IMR-90 (cell line): ENCODE measurements around the gene POLR1G. TPM values are rescaled to one million over a fixed set of nuclear protein-coding genes. Genes with fewer than 3 reads are reported as not detected.
A peak's percentile ranks its signal among the peaks of the same experiment; 100 is the strongest.

Source experiments
- ATAC-seq: fragments of 200-7000 bp; cut with Tn5 transposase; 2 replicates; pipeline ENCODE4 v1.9.1; 2020; ENCODE audit warnings: low read depth, mild to moderate bottlenecking, moderate library complexity
- BruUV-seq: library from RNA; stranded (reverse); fragments of 400-500 nt; replicated peaks from 2 replicates; lab custom pipeline; 2021; lab: Mats Ljungman, UMichigan
- CTCF ChIA-PET: fragments of 300-600 bp; formaldehyde crosslinking; extraction: SDS; loops from one replicate; lab custom pipeline; 2021; ENCODE audit warnings: antibody characterized with exemption; lab: Yijun Ruan, JAX
- POLR2A ChIA-PET: fragments of 300-600 bp; sonication (Branson Sonifier 250); formaldehyde crosslinking; loops from one replicate; lab custom pipeline; 2022; ENCODE audit warnings: antibody characterized with exemption; ENCODE audit not compliant: unreplicated experiment; lab: Charles Lee
- DNase-seq: peaks from one replicate; pipeline ENCODE4 v3.0.0; 2013
- H2AFZ ChIP-seq: replicated peaks from 2 replicates; pipeline ENCODE3; 2013; ENCODE audit warnings: low read length, mild to moderate bottlenecking; ENCODE audit not compliant: poor library complexity
- H2AK5ac ChIP-seq: 2 replicates; pipeline ENCODE4 v1.6.1; 2013; ENCODE audit warnings: low read depth, low read length, inconsistent platforms
- H2AK9ac ChIP-seq: replicated peaks from 2 replicates; pipeline ENCODE3; 2013; ENCODE audit warnings: mild to moderate bottlenecking, low read depth, low read length, moderate library complexity; ENCODE audit not compliant: poor library complexity
- H2BK120ac ChIP-seq: 2 replicates; pipeline ENCODE4 v1.6.1; 2013; ENCODE audit warnings: low read depth, low read length, inconsistent platforms
- H2BK15ac ChIP-seq: 3 replicates; pipeline ENCODE4 v1.6.1; 2013; ENCODE audit warnings: low read depth, low read length, inconsistent platforms
- H2BK20ac ChIP-seq: 2 replicates; pipeline ENCODE4 v1.6.1; 2013; ENCODE audit warnings: low read depth, mild to moderate bottlenecking, inconsistent platforms, low read length, moderate library complexity
- H2BK5ac ChIP-seq: 2 replicates; pipeline ENCODE4 v1.6.1; 2013; ENCODE audit warnings: mild to moderate bottlenecking, low read depth, low read length, inconsistent platforms; ENCODE audit not compliant: poor library complexity, severe bottlenecking
- H3K14ac ChIP-seq: replicated peaks from 2 replicates; pipeline ENCODE4 v1.6.1; 2013; ENCODE audit warnings: low read depth, low read length, inconsistent platforms
- H3K18ac ChIP-seq: 2 replicates; pipeline ENCODE4 v1.6.1; 2013; ENCODE audit warnings: low read depth, low read length, control low read depth
- H3K23ac ChIP-seq: 2 replicates; pipeline ENCODE4 v1.6.1; 2013; ENCODE audit warnings: low read depth, low read length, inconsistent platforms
- H3K27ac ChIP-seq: 2 replicates; pipeline ENCODE4 v1.5.1; 2013; ENCODE audit warnings: mild to moderate bottlenecking, control low read depth, low read length; ENCODE audit not compliant: insufficient read depth
- H3K27me3 ChIP-seq: 2 replicates; pipeline ENCODE4 v1.6.1; 2013; ENCODE audit warnings: low read length; ENCODE audit not compliant: control insufficient read depth, insufficient read depth
- H3K36me3 ChIP-seq: 2 replicates; pipeline ENCODE4 v1.6.1; 2013; ENCODE audit warnings: low read length, mixed read lengths; ENCODE audit not compliant: control insufficient read depth, insufficient read depth
- H3K4ac ChIP-seq: 2 replicates; pipeline ENCODE4 v1.6.1; 2013; ENCODE audit warnings: low read depth, low read length, inconsistent platforms
- H3K4me1 ChIP-seq: 2 replicates; pipeline ENCODE4 v1.6.1; 2013; ENCODE audit warnings: low read length, mixed read lengths; ENCODE audit not compliant: control insufficient read depth, insufficient read depth
- H3K4me2 ChIP-seq: 2 replicates; pipeline ENCODE4 v1.6.1; 2013; ENCODE audit warnings: low read depth, mild to moderate bottlenecking, control low read depth, low read length, moderate library complexity
- H3K4me3 ChIP-seq: 2 replicates; pipeline ENCODE4 v1.5.1; 2013; ENCODE audit warnings: low read depth, mild to moderate bottlenecking, control low read depth, low read length, moderate library complexity; ENCODE audit not compliant: insufficient read depth
- H3K56ac ChIP-seq: 2 replicates; pipeline ENCODE4 v1.6.1; 2013; ENCODE audit warnings: low read length, inconsistent platforms; ENCODE audit not compliant: insufficient read depth; ENCODE audit errors: extremely low read depth
- H3K79me1 ChIP-seq, 2 experiments: 2 replicates each; pipeline ENCODE4 v1.6.1; 2013; ENCODE audit warnings: low read length in 2 of 2, inconsistent platforms in 1 of 2, low read depth in 1 of 2
- H3K9ac ChIP-seq: 2 replicates; pipeline ENCODE4 v1.6.1; 2013; ENCODE audit warnings: low read depth, low read length, control low read depth
- H3K9me1 ChIP-seq: 2 replicates; pipeline ENCODE4 v1.6.1; 2013; ENCODE audit warnings: low read length, inconsistent platforms; ENCODE audit not compliant: insufficient read depth
- H3K9me3 ChIP-seq: 2 replicates; pipeline ENCODE4 v1.6.1; 2013; ENCODE audit warnings: low read length; ENCODE audit not compliant: control insufficient read depth, insufficient read depth
- H4K20me1 ChIP-seq: 2 replicates; pipeline ENCODE4 v1.6.1; 2013; ENCODE audit warnings: low read length, inconsistent platforms; ENCODE audit not compliant: insufficient read depth
- H4K5ac ChIP-seq: 2 replicates; pipeline ENCODE4 v1.6.1; 2013; ENCODE audit warnings: mild to moderate bottlenecking, low read depth, low read length, control low read depth
- H4K8ac ChIP-seq, 2 experiments: 2 replicates each; pipeline ENCODE4 v1.6.1; 2013; ENCODE audit warnings: low read depth in 2 of 2, low read length in 2 of 2, control low read depth in 1 of 2, inconsistent platforms in 1 of 2
- H4K91ac ChIP-seq: 2 replicates; pipeline ENCODE4 v1.6.1; 2013; ENCODE audit warnings: low read depth, low read length, inconsistent platforms; ENCODE audit not compliant: insufficient read depth
- BHLHE40 ChIP-seq: fragments of 150-350 bp; IDR thresholded peaks from 2 replicates; pipeline ENCODE4 v1.6.1; 2016; ENCODE audit warnings: mild to moderate bottlenecking, low read depth, low read length
- CEBPB ChIP-seq: IDR thresholded peaks from 2 replicates; pipeline ENCODE4 v1.6.1; 2012; ENCODE audit warnings: low read depth, low read length, improper control_type of control experiment
- CHD1 ChIP-seq: IDR thresholded peaks from 2 replicates; pipeline ENCODE4 v1.6.1; 2012; ENCODE audit warnings: low read depth, low read length, improper control_type of control experiment
- CTCF ChIP-seq: conservative IDR thresholded peaks from 2 replicates; pipeline ENCODE4 v1.5.1; 2012; ENCODE audit warnings: mild to moderate bottlenecking, low read depth, low read length, improper control_type of control experiment
- MAFK ChIP-seq: IDR thresholded peaks from 2 replicates; pipeline ENCODE4 v1.6.1; 2012; ENCODE audit warnings: low read depth, low read length, improper control_type of control experiment
- MAZ ChIP-seq: IDR thresholded peaks from 2 replicates; pipeline ENCODE4 v1.6.1; 2012; ENCODE audit warnings: low read depth, mild to moderate bottlenecking, low read length, improper control_type of control experiment, moderate library complexity, borderline replicate concordance
- MXI1 ChIP-seq: IDR thresholded peaks from 2 replicates; pipeline ENCODE4 v1.6.1; 2012; ENCODE audit warnings: low read depth, mild to moderate bottlenecking, low read length, moderate library complexity, borderline replicate concordance
- NFE2L2 ChIP-seq: fragments of 150-350 bp; IDR thresholded peaks from 2 replicates; pipeline ENCODE4 v1.6.1; 2016; ENCODE audit warnings: low read depth, mild to moderate bottlenecking, low read length
- POLR2A ChIP-seq: IDR thresholded peaks from 2 replicates; pipeline ENCODE4 v1.6.1; 2012; ENCODE audit warnings: mild to moderate bottlenecking, low read depth, low read length
- RAD21 ChIP-seq: IDR thresholded peaks from 2 replicates; pipeline ENCODE4 v1.6.1; 2012; ENCODE audit warnings: low read length, improper control_type of control experiment
- RFX5 ChIP-seq: IDR thresholded peaks from 2 replicates; pipeline ENCODE4 v1.8.0; 2012; ENCODE audit warnings: low read depth, mild to moderate bottlenecking, low read length, moderate library complexity
- SMC3 ChIP-seq: fragments of 150-350 bp; IDR thresholded peaks from 2 replicates; pipeline ENCODE4 v1.6.1; 2016; ENCODE audit warnings: low read depth, mild to moderate bottlenecking, antibody characterized with exemption, low read length, moderate library complexity
- USF2 ChIP-seq: fragments of 150-350 bp; IDR thresholded peaks from 2 replicates; pipeline ENCODE4 v1.6.1; 2017; ENCODE audit warnings: mild to moderate bottlenecking, antibody characterized with exemption, low read length, low read depth
- WGBS, 2 experiments: methylation state at CpG; one replicate each; pipeline versions ENCODE4 v1.1.5 to v1.1.7; 2013; ENCODE audit warnings: missing lambda C conversion rate in 2 of 2; ENCODE audit not compliant: insufficient read length in 1 of 2; ENCODE audit errors: extremely low coverage in 2 of 2; 5-methylcytosine and 5-hydroxymethylcytosine counted together
- dilution Hi-C: fragments of 300-500 bp; cut with HindIII; formaldehyde crosslinking; loops from one replicate; pipeline ENCODE4 v1.14.3; 2018; ENCODE audit warnings: low sequenced_read_pairs; ENCODE audit not compliant: unreplicated experiment
- in situ Hi-C: fragments of 300-500 bp; cut with MboI; formaldehyde crosslinking; loops from 3 replicates; pipeline ENCODE4 v1.14.3; 2019; ENCODE audit warnings: low sequenced_read_pairs, inconsistent platforms, mixed read lengths
- intact Hi-C: fragments of 100-400 bp; cut with micrococcal nuclease; formaldehyde crosslinking; loops from 2 replicates; pipeline ENCODE4 v1.10.0; 2022
- polyA plus RNA-seq, 3 experiments: library from polyadenylated mRNA; depleted of rRNA; stranded (reverse); fragments of >200 nt; gene quantifications; 2 replicates each; pipeline ENCODE4 v1.2.3, GENCODE V29; 2012; ENCODE audit warnings: low replicate concordance in 1 of 3
- total RNA-seq: library from RNA; depleted of rRNA; stranded (reverse); fragments of >200 nt; gene quantifications from 2 replicates; pipeline ENCODE4 v1.2.3, GENCODE V29; 2012

Gene POLR1G
- total and polyA plus RNA-seq, 2 of the 4 experiments (the other 2 are of a cell fraction) = 8.0 to 12.5 TPM

GRCh38 chr19:45424191-45425058 lies 18.0 kb downstream of the POLR1G start:
- H3K9ac ChIP-seq = peak overlapping the region; percentile 82
- H2AK5ac ChIP-seq = peak overlapping the region; percentile 99
- peak overlapping the region; percentile 92 for H2BK20ac ChIP-seq
- peaks cover 16% of the 10 kb centered on the region for H3K36me3 ChIP-seq
- BruUV-seq = TSS peak; percentile 92
- no peaks in the 10 kb centered on the region for H3K27me3 ChIP-seq
- WGBS, 2 experiments = 0% methylated on average over 5 of the region's 24 CpGs; no CpG with 5 or more reads in 1 of the 2 experiments
- H3K18ac ChIP-seq = peak overlapping the region; percentile 90
- H3K4me2 ChIP-seq = peak overlapping the region; percentile 93
- ATAC-seq = peak; percentile 54
- H3K4me3 ChIP-seq = peak overlapping the region; percentile 70
- H2BK120ac ChIP-seq = peak overlapping the region; percentile 96
- dilution Hi-C loops (no loop called here), in situ Hi-C loops (no loop called here), intact Hi-C loops (loop anchor here (5.0 kb wide), 1 partner anchor 218 kb away; no protein-coding TSS in a partner anchor)
- peaks cover 8% of the 10 kb centered on the region for H3K4me1 ChIP-seq
- peak overlapping the region; percentile 98 for H3K14ac ChIP-seq
- H2BK5ac ChIP-seq = peak overlapping the region; percentile 98
- H3K27ac ChIP-seq = peak overlapping the region; percentile 98
- H3K9me3 ChIP-seq = no peaks in the 10 kb centered on the region
- H2AFZ ChIP-seq = peak overlapping the region; percentile 93
- H4K91ac ChIP-seq = peak overlapping the region; percentile 98
- H3K56ac ChIP-seq = peak overlapping the region; percentile 97
- ChIA-PET POLR2A (interaction anchor here (0.6 kb wide), 1 partner anchor 206 kb away, joined by 8 read pairs; no protein-coding TSS in a partner anchor), CTCF (interaction anchor here (1.0 to 1.5 kb wide), 3 partner anchors 15 to 61 kb away, joined by 4 to 7 read pairs (median 5); no protein-coding TSS in a partner anchor)
- peak overlapping the region; percentile 91 to 99 for H4K8ac ChIP-seq
- peak; percentile 98 for DNase-seq
- H3K79me1 ChIP-seq = peaks cover 14 to 45% of the 10 kb centered on the region in 2 experiments
- H2BK15ac ChIP-seq = peak overlapping the region; percentile 97
- H2AK9ac ChIP-seq = peak overlapping the region; percentile 95
- H3K23ac ChIP-seq = peak overlapping the region; percentile 99
- H3K4ac ChIP-seq = peak overlapping the region; percentile 99
- H3K9me1 ChIP-seq = no peaks in the 10 kb centered on the region; the same call in 1 of the 2 replicates
- H4K5ac ChIP-seq = peak overlapping the region; percentile 96
- H4K20me1 ChIP-seq = no peaks in the 10 kb centered on the region
- TF ChIP-seq RAD21 (no peak), POLR2A (peak; percentile 85), CEBPB (0 out of 2 replicates have a peak, but pooled peaks have one; percentile 10), MXI1 (no peak), BHLHE40 (peak; percentile 58; the same call in 1 of the 2 replicates), MAZ (peak; percentile 92), MAFK (0 out of 2 replicates have a peak, but pooled peaks have one; percentile 38), NFE2L2 (no peak), SMC3 (no peak), RFX5 (no peak), USF2 (peak; percentile 36), CTCF (no peak), CHD1 (peak; percentile 66; the same call in 1 of the 2 replicates)
